ES-I3 (cell line): ENCODE results near the gene ABCG8.

Source experiments
- H3K36me3 ChIP-seq: 2 replicates; pipeline ENCODE4 v1.6.1; 2013; ENCODE audit warnings: mild to moderate bottlenecking, low read length, control low read depth, moderate library complexity; ENCODE audit not compliant: insufficient read depth
- H3K4me1 ChIP-seq: 2 replicates; pipeline ENCODE4 v1.6.1; 2013; ENCODE audit warnings: mild to moderate bottlenecking, control low read depth, low read length; ENCODE audit not compliant: insufficient read depth
- H3K9ac ChIP-seq: 2 replicates; pipeline ENCODE4 v1.6.1; 2013; ENCODE audit warnings: low read depth, mild to moderate bottlenecking, low read length, moderate library complexity
- H3K9me3 ChIP-seq: 2 replicates; pipeline ENCODE4 v1.6.1; 2013; ENCODE audit warnings: mild to moderate bottlenecking, low read length, moderate library complexity; ENCODE audit not compliant: control insufficient read depth, insufficient read depth

Gene ABCG8

GRCh38 chr2:43814711-43815110 is 24.1 kb upstream of the ABCG8 start:
- H3K9me3 ChIP-seq = no peaks in the 10 kb centered on the region
- H3K4me1 ChIP-seq = no peaks in the 10 kb centered on the region
- no peak overlapping the region for H3K9ac ChIP-seq
- H3K36me3 ChIP-seq = no peaks in the 10 kb centered on the region

- Histone ChIP-seq H3K36me3 (no peaks in the 10 kb centered on the region), H3K9me3 (no peaks in the 10 kb centered on the region), H3K9ac (no peak overlapping the region), H3K4me1 (no peaks in the 10 kb centered on the region)
Observed at GRCh38 chr2:43818761-43819160, 20.0 kb upstream of the ABCG8 start.

DNA sequence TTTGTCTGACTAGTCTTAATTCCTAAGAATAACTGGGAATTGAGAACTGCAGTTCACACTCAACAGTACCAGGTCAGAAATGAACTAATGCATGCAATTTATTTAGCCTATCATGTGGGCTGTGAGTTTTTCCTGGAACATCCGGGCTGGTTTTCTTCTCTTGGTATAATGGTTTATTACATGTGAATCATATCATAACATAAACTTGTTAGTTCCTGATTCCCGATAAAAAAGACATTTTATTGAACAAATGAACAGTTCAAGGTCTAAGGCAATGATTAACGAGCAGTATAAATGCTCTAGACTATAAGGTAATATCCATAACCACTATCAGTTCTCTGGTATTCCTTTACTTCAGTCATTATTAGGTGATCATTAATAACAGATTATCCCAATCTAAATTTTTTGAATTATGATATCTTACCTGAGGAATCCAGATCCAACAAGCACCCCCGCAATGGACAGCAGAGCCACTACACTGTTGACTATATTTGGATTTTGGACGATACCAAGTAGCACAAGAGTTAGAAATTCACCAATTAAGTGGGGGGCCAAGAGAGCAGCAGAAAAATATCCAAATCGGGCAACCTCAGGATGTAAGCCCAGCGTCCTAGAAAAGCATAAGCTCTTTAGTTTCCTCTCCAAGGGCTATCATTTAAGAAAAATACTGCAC is 19.1 kb upstream of the ABCG8 start:
- no peaks in the 10 kb centered on the region for H3K9me3 ChIP-seq
- no peak overlapping the region for H3K9ac ChIP-seq
- H3K4me1 ChIP-seq = no peaks in the 10 kb centered on the region
- H3K36me3 ChIP-seq = no peaks in the 10 kb centered on the region

GRCh38 chr2:43822839-43823238 is 15.9 kb upstream of the ABCG8 start:
- Histone ChIP-seq H3K9ac (no peak overlapping the region), H3K36me3 (no peaks in the 10 kb centered on the region), H3K4me1 (no peaks in the 10 kb centered on the region), H3K9me3 (no peaks in the 10 kb centered on the region)

DNA sequence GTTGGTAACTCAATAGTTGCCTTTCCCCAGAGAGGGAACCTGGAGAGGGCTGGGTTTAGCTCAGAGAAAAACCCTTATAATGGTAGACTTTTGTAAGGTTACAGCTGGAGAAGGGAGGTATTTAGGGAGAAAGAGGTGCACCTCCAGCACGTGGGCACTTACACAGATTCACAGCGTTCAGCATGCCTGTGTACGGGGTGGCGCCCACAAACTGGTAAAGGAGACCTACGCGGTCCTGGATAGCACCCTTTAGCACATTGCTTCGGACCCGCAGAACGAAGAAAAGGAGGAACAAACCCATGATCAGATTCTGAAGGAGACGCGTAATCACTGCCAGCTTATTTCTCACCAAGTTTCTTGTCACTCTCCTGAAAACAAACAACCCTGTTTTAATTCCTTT is 15.0 kb upstream of the ABCG8 start:
- Histone ChIP-seq H3K36me3 (no peaks in the 10 kb centered on the region), H3K4me1 (no peaks in the 10 kb centered on the region), H3K9me3 (no peaks in the 10 kb centered on the region), H3K9ac (no peak overlapping the region)

- no peaks in the 10 kb centered on the region for H3K4me1 ChIP-seq
- no peak overlapping the region for H3K9ac ChIP-seq
- no peaks in the 10 kb centered on the region for H3K36me3 ChIP-seq
- H3K9me3 ChIP-seq = no peaks in the 10 kb centered on the region
Observed at GRCh38 chr2:43824512-43824911, 14.3 kb upstream of the ABCG8 start.

GRCh38 chr2:43824951-43825493 is 13.7 kb upstream of the ABCG8 start:
- H3K9me3 ChIP-seq = no peaks in the 10 kb centered on the region
- H3K9ac ChIP-seq = no peak overlapping the region
- no peaks in the 10 kb centered on the region for H3K36me3 ChIP-seq
- no peaks in the 10 kb centered on the region for H3K4me1 ChIP-seq

DNA sequence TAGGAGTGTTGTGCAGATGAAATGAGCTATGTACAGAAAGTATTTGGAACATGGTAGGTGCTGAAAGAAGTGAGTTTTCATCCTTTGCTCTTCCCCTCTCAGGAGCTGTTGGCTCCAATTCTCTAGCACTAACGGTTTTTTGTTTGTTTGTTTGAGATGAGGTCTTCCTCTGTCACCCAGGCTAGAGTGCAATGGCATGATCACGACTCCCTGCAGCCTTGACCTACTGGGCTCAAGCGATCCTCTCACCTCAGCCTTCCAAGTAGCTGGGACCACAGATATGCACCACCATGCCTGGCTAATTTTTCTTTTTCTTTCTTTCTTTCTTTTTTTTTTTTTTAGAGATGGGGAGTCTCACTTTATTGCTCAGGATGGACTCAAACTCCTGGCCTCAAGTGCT is 12.9 kb upstream of the ABCG8 start:
- Histone ChIP-seq H3K4me1 (no peaks in the 10 kb centered on the region), H3K9ac (no peak overlapping the region), H3K36me3 (no peaks in the 10 kb centered on the region), H3K9me3 (no peaks in the 10 kb centered on the region)

GRCh38 chr2:43826305-43827250 is 12.2 kb upstream of the ABCG8 start:
- H3K36me3 ChIP-seq = no peaks in the 10 kb centered on the region
- no peaks in the 10 kb centered on the region for H3K9me3 ChIP-seq
- no peak overlapping the region for H3K9ac ChIP-seq
- no peaks in the 10 kb centered on the region for H3K4me1 ChIP-seq

DNA sequence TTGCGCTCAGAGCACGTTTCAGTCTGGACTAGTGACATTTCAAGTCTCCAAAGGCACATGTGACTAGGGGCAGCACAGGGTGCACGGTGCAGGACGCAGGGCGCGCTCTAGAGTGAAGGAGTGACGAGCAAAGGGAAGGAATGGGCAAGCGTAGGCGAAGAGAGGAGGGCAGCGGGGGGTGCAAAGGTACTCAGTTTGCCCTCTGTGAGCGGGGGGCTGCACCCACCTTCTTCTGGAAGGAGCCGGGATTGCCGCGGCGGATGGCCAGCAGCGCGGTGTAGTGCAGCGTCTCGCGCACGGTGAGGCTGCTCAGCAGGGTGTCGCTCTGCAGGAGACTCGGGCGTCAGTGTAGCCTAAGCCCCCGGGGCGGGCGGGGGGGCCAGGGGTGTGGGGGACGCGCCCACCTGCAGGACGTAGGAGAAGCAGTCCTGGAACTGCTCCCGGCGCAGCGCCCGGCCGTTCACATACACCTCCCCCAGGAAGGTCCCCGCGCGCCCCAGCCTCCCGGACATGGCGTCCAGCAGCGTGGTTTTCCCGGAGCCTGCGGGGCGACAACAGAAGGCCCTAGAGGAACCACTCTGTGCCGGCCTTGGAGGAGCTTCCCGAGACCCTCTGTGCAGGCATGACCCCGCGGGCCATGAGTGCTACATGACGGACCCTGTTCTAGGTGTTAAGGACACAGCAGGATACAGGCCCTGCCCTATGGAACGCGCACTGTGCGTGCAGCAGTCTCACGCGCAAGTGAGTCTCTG is 7.1 kb upstream of the ABCG8 start:
- Histone ChIP-seq H3K36me3 (no peaks in the 10 kb centered on the region), H3K4me1 (peaks cover 4% of the 10 kb centered on the region; the same call in 1 of the 2 replicates), H3K9ac (peak overlapping the region; percentile 46; the same call in 1 of the 2 replicates), H3K9me3 (no peaks in the 10 kb centered on the region)

DNA sequence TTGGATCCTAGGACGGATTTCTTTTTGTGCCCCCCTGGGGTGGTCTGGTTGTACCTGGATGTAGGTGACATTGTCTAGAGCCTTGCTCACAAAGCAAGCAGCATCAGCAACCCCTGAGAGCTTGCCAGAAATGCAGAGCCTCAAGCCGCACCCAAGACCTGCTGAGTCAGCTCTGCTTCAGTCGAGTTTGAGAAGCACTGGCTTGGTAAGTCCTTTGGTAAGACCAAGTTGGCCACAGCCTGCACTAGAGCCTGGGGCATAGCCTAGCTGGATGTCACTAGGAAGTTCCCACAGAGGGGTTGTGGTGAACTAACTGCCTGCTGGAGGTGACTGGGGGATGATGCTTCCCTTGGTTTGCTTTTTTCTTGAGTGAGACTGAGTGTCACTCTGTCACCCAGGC is 6.3 kb upstream of the ABCG8 start:
- H3K36me3 ChIP-seq = no peaks in the 10 kb centered on the region
- H3K9ac ChIP-seq = peak overlapping the region; percentile 46; the same call in 1 of the 2 replicates
- H3K9me3 ChIP-seq = no peaks in the 10 kb centered on the region
- peaks cover 4% of the 10 kb centered on the region; the same call in 1 of the 2 replicates for H3K4me1 ChIP-seq

- Histone ChIP-seq H3K9me3 (no peaks in the 10 kb centered on the region), H3K4me1 (peaks cover 13% of the 10 kb centered on the region; the same call in 1 of the 2 replicates), H3K36me3 (no peaks in the 10 kb centered on the region), H3K9ac (no peak overlapping the region)
Observed at GRCh38 chr2:43837033-43837432, 1.7 kb upstream of the ABCG8 start.

- peaks cover 8% of the 10 kb centered on the region; the same call in 1 of the 2 replicates for H3K4me1 ChIP-seq
- H3K9me3 ChIP-seq = no peaks in the 10 kb centered on the region
- no peak overlapping the region for H3K9ac ChIP-seq
- H3K36me3 ChIP-seq = no peaks in the 10 kb centered on the region
Observed at GRCh38 chr2:43837831-43838559, 776 bp upstream of the ABCG8 start.
